Measurements from ENCODE around the gene SRL. TPM values are rescaled to one million over a fixed set of nuclear protein-coding genes. Genes with fewer than 3 reads are reported as not detected.
A peak's percentile ranks its signal among the peaks of the same experiment; 100 is the strongest.

The SRL gene
- total and polyA plus RNA-seq, 2 of the 8 experiments (the other 6 are each of a cell fraction or from before 2014, with no cell fraction given) = 0.05 TPM; not detected in 1

DNA sequence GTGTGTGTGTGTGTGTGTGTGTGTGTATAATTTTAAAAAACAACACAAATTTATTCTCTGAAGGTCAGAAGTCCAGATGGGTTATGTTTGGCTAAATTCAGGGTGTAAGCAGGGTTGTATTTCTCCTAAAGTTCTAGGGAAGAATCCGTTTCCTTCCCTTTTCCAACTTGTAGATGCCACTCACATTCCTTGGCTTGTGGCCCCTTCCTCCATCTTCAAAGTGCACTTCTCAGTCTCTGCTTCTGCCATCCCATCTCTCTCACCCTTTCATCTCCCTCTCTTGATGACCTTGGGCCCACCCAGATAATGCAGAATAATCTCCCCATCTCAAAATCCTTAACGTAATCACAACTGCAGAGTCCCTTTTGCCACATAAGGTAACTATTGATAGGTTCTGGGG is 38.7 kb upstream of the SRL start:
- no peaks in the 10 kb centered on the region for H4K20me1 ChIP-seq (replicated peaks in 1 of 2; ENCODE audit: control insufficient read depth in 1 of 2, insufficient read depth in 2 of 2, low read length in 2 of 2)
- TF ChIP-seq KDM1A (IDR thresholded peaks at IDR 0.05; ENCODE audit: borderline replicate concordance, low read length) (peak; percentile 53; the same call in 1 of the 2 replicates), SP2 (IDR thresholded peaks at IDR 0.05; ENCODE audit: low read length) (no peak)
- no peak overlapping the region for H2BK15ac ChIP-seq (ENCODE audit: low read length)
- WGBS, 2 experiments (ENCODE audit: extremely low coverage in 1 of 2, insufficient coverage in 1 of 2, insufficient read length in 1 of 2, insufficient replicate concordance in 2 of 2, low coverage in 1 of 2, low lambda C conversion rate in 2 of 2, missing lambda C conversion rate in 1 of 2) = 94% methylated on average over 2 of the region's 2 CpGs; no CpG with 5 or more reads in 1 of the 2 experiments
- H3K9ac ChIP-seq (replicated peaks in 1 of 4; ENCODE audit: extremely low read depth in 1 of 4, low read depth in 3 of 4, low read length in 3 of 4) = no peak overlapping the region
- no peak overlapping the region for H3K4me3 ChIP-seq (ENCODE audit: extremely low read depth in 1 of 4, insufficient read depth in 2 of 4, low read depth in 3 of 4, low read length in 4 of 4)
- no peak overlapping the region for H3K4ac ChIP-seq (replicated peaks; ENCODE audit: insufficient read length, low read depth, low read length)
- H3K27me3 ChIP-seq (replicated peaks in 1 of 4; ENCODE audit: control insufficient read depth in 3 of 4, extremely low read depth in 1 of 4, insufficient read depth in 3 of 4, low read length in 3 of 4) = no peaks in the 10 kb centered on the region; a peak in 1 of 7 replicates
- H4K5ac ChIP-seq (ENCODE audit: insufficient read length, low read depth, low read length) = no peak overlapping the region
- CTCF ChIA-PET (ENCODE audit: partially characterized antibody) = interaction anchor here (1.2 kb wide), 1 partner anchor 122 kb away, joined by 3 read pairs; no protein-coding TSS in a partner anchor
- no peaks in the 10 kb centered on the region for H3K36me3 ChIP-seq (ENCODE audit: control insufficient read depth in 2 of 4, insufficient read depth in 4 of 4, low read length in 3 of 4)
- H4K91ac ChIP-seq (replicated peaks; ENCODE audit: insufficient read length, low read length) = no peak overlapping the region
- H3K79me2 ChIP-seq (ENCODE audit: control insufficient read depth in 1 of 2, insufficient read depth in 2 of 2, low read length in 2 of 2) = no peaks in the 10 kb centered on the region
- POLR2A ChIA-PET (ENCODE audit: partially characterized antibody) = interaction anchor here (24.1 kb wide), 1 partner anchor 20 kb away, joined by 403 read pairs; no protein-coding TSS in a partner anchor
- H3K4me1 ChIP-seq (replicated peaks in 1 of 4; ENCODE audit: control insufficient read depth in 3 of 4, insufficient read depth in 4 of 4, low read length in 3 of 4) = no peaks in the 10 kb centered on the region
- no peak overlapping the region for H2BK120ac ChIP-seq (replicated peaks; ENCODE audit: low read depth, low read length)
- H3K23ac ChIP-seq (ENCODE audit: insufficient read length) = no peak overlapping the region
- H3K9me3 ChIP-seq (ENCODE audit: insufficient read depth in 2 of 2, low read depth in 1 of 2, low read length in 1 of 2) = peaks cover 0 to 7% of the 10 kb centered on the region in 2 experiments; a peak in 2 of 4 replicates
- no peak overlapping the region for H3K14ac ChIP-seq (ENCODE audit: insufficient read length)
- no peak overlapping the region for H2BK20ac ChIP-seq (ENCODE audit: low read length)
- H2AK5ac ChIP-seq (ENCODE audit: low read depth, low read length) = no peak overlapping the region
- no peak overlapping the region for H3K56ac ChIP-seq (replicated peaks; ENCODE audit: insufficient read length, low read depth, low read length)
- no peak overlapping the region for H2AFZ ChIP-seq (ENCODE audit: low read length)
- no peak overlapping the region for H3K27ac ChIP-seq (ENCODE audit: low read depth, low read length)
- no peak for FAIRE-seq
- no peak overlapping the region for H3K4me2 ChIP-seq (ENCODE audit: insufficient read depth in 1 of 2, low read depth in 2 of 2, low read length in 2 of 2)
- no peak overlapping the region for H2BK12ac ChIP-seq (ENCODE audit: low read depth, low read length)
- H3K23me2 ChIP-seq (ENCODE audit: low read depth, low read length) = no peaks in the 10 kb centered on the region
- H2BK5ac ChIP-seq (ENCODE audit: low read depth, low read length) = no peak overlapping the region
- H3K18ac ChIP-seq (ENCODE audit: extremely low read depth, low read length) = no peak overlapping the region
- DNase-seq (ENCODE audit: low read depth in 1 of 2, low spot score in 2 of 2) = no peak
- no peaks in the 10 kb centered on the region for H3K79me1 ChIP-seq (ENCODE audit: low read depth, low read length)
- H4K8ac ChIP-seq (ENCODE audit: extremely low read depth, insufficient read depth, low read length) = no peak overlapping the region

All from H1 (cell line).